Gastrocnemius medialis (tissue), 4 donors: Measurements from ENCODE around the gene POU5F2.

ENCODE experiments used
- POLR2A ChIP-seq, 2 donors: fragments of 450-650 bp; IDR thresholded peaks; one replicate each; pipeline ENCODE4 v1.6.1; 2017; ENCODE audit warnings: antibody characterized with exemption in 2 of 2, mild to moderate bottlenecking in 2 of 2, moderate library complexity in 2 of 2
- TF ChIP-seq, protein P1 (sequence below), 5 experiments: fragments of 450-650 bp in 3 of 5; fragments of 200-600 bp in 2 of 5; sonication (generic) in 2 of 5; IDR thresholded peaks in 4 of 5; conservative IDR thresholded peaks in 1 of 5; 1 replicate in 4 of 5; 2 replicates in 1 of 5; pipeline ENCODE4 v1.5.1; 2016 to 2019; ENCODE audit warnings: antibody characterized with exemption in 5 of 5, mild to moderate bottlenecking in 3 of 5, moderate library complexity in 3 of 5

DNA sequence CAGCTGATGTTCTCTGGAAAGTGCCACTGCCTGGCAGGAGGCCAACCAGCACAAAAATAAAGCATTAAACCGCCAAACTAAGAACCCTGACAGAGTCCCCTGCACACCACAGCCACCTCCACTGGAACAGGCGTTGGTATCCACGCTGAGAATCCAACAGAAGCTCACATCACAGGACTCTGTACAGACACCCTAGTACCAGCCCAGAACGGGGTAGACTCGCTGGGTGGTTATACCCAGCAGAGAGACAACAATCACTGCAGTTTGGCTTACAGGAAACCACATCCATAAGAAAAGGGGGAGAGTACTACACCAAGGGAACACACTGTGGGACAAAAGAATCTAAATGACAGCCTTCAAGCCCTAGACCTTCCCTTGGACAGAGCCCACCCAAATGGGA lies 15.0 kb upstream of the POU5F2 start:
- TF ChIP-seq, protein P1, sequence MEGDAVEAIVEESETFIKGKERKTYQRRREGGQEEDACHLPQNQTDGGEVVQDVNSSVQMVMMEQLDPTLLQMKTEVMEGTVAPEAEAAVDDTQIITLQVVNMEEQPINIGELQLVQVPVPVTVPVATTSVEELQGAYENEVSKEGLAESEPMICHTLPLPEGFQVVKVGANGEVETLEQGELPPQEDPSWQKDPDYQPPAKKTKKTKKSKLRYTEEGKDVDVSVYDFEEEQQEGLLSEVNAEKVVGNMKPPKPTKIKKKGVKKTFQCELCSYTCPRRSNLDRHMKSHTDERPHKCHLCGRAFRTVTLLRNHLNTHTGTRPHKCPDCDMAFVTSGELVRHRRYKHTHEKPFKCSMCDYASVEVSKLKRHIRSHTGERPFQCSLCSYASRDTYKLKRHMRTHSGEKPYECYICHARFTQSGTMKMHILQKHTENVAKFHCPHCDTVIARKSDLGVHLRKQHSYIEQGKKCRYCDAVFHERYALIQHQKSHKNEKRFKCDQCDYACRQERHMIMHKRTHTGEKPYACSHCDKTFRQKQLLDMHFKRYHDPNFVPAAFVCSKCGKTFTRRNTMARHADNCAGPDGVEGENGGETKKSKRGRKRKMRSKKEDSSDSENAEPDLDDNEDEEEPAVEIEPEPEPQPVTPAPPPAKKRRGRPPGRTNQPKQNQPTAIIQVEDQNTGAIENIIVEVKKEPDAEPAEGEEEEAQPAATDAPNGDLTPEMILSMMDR (IDR thresholded peaks at IDR 0.05 in 4 of 5, conservative IDR thresholded peaks at IDR 0.05 in 1 of 5) = no peak
- no peak for TF ChIP-seq POLR2A (IDR thresholded peaks at IDR 0.05)
